Measurements from ENCODE around the gene DIPK1B.
"Not testable (repeated sequence)": the region's sequence is repeated elsewhere in the genome, so short reads cannot be mapped to it uniquely, and the experiment has no call there.

Gene DIPK1B

GRCh38 chr9:136707011-136707410 lies 5.4 kb upstream of the DIPK1B start:
- CTCF ChIA-PET: no interaction called here
- POLR2A ChIA-PET: no interaction called here
- TF ChIP-seq SP1 (IDR thresholded peaks at IDR 0.05): no peak
- no peak for TF ChIP-seq SUZ12 (IDR thresholded peaks at IDR 0.05)
- TF ChIP-seq FOXA1 (IDR thresholded peaks at IDR 0.05): no peak
- TF ChIP-seq NFRKB (IDR thresholded peaks at IDR 0.05): no peak
- TF ChIP-seq CTBP1 (IDR thresholded peaks at IDR 0.05; ENCODE audit: borderline replicate concordance): no peak
- TF ChIP-seq FOXK2 (IDR thresholded peaks at IDR 0.05): no peak
- TF ChIP-seq L3MBTL2 (conservative IDR thresholded peaks at IDR 0.05): no peak
- TF ChIP-seq HDGF (IDR thresholded peaks at IDR 0.05; ENCODE audit: borderline replicate concordance): no peak
- TF ChIP-seq FOXM1 (IDR thresholded peaks at IDR 0.05; ENCODE audit: borderline replicate concordance): no peak
- no peak for TF ChIP-seq PKNOX1 (IDR thresholded peaks at IDR 0.05)
- no peak for TF ChIP-seq ZNF384 (IDR thresholded peaks at IDR 0.05)
- DNase-seq (ENCODE audit: extremely low spot score): no peak

DNA sequence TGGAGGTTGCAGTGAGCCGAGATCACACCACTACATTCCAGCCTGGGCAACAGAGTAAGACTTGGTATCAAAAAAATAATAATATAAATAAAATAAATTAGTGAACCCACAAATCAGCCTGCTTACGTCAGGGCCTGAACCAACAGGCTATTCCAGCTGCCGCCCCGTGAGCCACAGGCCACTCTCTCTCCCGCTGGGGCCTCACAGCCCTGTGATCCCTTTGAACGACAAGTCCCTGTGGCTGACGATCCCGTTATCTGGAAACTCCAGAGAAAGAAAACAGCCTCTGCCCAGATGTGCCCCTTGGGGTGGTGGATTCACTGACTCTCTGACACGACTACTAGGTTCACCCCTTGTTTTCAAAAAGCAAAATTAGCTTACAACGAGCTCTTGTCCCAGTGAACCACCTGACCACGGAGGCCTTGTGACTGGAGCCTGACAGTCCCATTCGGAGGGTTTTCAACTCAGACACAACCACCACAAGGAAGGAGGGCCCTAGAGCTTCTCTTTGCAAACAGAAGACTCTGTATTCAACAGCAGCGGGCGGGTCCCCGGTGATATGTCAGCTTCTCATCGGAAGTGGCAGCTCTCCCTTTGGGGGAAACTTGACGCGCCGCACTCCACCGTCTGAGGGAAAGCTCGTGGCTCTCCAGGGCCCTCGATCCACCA lies 4.4 kb upstream of the DIPK1B start:
- POLR2A ChIA-PET: no interaction called here
- CTCF ChIA-PET: no interaction called here
- no peak for DNase-seq (ENCODE audit: extremely low spot score)
- TF ChIP-seq SP1 (IDR thresholded peaks at IDR 0.05): no peak
- TF ChIP-seq FOXK2 (IDR thresholded peaks at IDR 0.05): no peak
- TF ChIP-seq HDGF (IDR thresholded peaks at IDR 0.05; ENCODE audit: borderline replicate concordance): no peak
- no peak for TF ChIP-seq BHLHE40 (IDR thresholded peaks at IDR 0.05; ENCODE audit: borderline replicate concordance)
- TF ChIP-seq FOXM1 (IDR thresholded peaks at IDR 0.05; ENCODE audit: borderline replicate concordance): no peak
- TF ChIP-seq CTBP1 (IDR thresholded peaks at IDR 0.05; ENCODE audit: borderline replicate concordance): no peak
- no peak for TF ChIP-seq TARDBP (IDR thresholded peaks at IDR 0.05)
- TF ChIP-seq LEF1 (IDR thresholded peaks at IDR 0.05; ENCODE audit: borderline replicate concordance): no peak
- TF ChIP-seq PKNOX1 (IDR thresholded peaks at IDR 0.05): no peak
- TF ChIP-seq NFRKB (IDR thresholded peaks at IDR 0.05): no peak
- TF ChIP-seq ELF4 (IDR thresholded peaks at IDR 0.05): no peak
- no peak for TF ChIP-seq ARNT (IDR thresholded peaks at IDR 0.05)
- no peak for TF ChIP-seq ZNF384 (IDR thresholded peaks at IDR 0.05)

DNA sequence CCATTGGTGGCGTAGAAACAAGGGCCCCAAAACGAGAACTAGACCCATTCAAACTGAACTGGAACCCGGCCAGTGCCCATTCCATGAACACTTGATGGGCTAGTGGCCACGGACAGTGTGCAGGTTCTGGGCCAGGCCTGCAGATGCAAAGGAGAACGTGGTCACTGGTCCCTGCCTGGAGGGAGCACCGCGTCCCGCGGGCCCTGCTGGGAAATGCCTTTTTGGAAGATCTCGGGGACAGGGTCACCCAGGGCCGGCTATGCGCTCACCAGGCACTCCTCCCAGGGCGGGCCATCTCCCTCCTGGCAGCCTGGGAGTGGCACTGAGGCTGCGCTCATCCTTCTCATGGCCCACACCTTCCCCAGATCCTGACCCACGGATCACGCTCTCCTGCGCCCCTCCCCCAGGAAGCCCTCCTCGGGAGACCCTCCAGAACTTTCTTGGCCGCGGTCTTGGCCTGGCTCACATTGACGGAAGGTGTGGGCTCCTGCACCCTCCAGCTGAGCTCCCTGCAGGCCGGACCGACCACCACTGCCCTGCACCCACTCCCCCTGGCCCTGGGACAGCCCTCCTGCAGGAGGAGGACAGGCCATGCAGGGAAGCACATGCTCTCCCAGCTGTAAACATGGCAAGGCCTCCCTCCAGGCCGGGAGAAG lies 2.8 kb upstream of the DIPK1B start:
- ChIA-PET CTCF (no interaction called here), POLR2A (no interaction called here)
- no peak for TF ChIP-seq HDGF (IDR thresholded peaks at IDR 0.05; ENCODE audit: borderline replicate concordance)
- no peak for TF ChIP-seq CTBP1 (IDR thresholded peaks at IDR 0.05; ENCODE audit: borderline replicate concordance)
- no peak for TF ChIP-seq BHLHE40 (IDR thresholded peaks at IDR 0.05; ENCODE audit: borderline replicate concordance)
- TF ChIP-seq SUZ12 (IDR thresholded peaks at IDR 0.05): no peak
- no peak for TF ChIP-seq PKNOX1 (IDR thresholded peaks at IDR 0.05)
- no peak for TF ChIP-seq FOXM1 (IDR thresholded peaks at IDR 0.05; ENCODE audit: borderline replicate concordance)
- no peak for TF ChIP-seq L3MBTL2 (conservative IDR thresholded peaks at IDR 0.05)
- TF ChIP-seq ELF4 (IDR thresholded peaks at IDR 0.05): no peak
- TF ChIP-seq FOXA1 (IDR thresholded peaks at IDR 0.05): no peak
- TF ChIP-seq ARNT (IDR thresholded peaks at IDR 0.05): no peak
- TF ChIP-seq LEF1 (IDR thresholded peaks at IDR 0.05; ENCODE audit: borderline replicate concordance): no peak
- no peak for TF ChIP-seq NFRKB (IDR thresholded peaks at IDR 0.05)
- no peak for TF ChIP-seq TARDBP (IDR thresholded peaks at IDR 0.05)
- TF ChIP-seq SP1 (IDR thresholded peaks at IDR 0.05): no peak
- no peak for TF ChIP-seq ZNF384 (IDR thresholded peaks at IDR 0.05)
- TF ChIP-seq FOXK2 (IDR thresholded peaks at IDR 0.05): no peak
- DNase-seq (ENCODE audit: extremely low spot score): no peak

DNA sequence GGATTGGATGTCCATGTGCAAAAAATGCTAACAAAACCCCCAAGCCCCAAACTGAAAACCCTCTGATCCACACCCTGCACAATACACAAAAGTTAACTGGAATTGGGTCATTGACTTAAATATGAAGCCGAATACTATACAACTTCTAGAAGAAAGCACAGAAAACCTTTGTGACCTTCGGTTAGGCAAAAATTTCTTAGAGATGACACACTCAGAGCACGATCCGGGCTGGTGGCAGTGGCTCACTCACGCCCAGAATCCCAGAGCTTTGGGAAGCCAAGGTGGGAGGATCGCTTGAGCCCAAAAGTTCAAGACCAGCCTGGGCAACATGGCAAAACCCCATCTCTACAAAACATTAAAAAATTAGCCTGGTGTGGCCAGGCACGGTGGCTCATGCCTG lies 1.8 kb upstream of the DIPK1B start:
- ChIA-PET CTCF (no interaction called here), POLR2A (no interaction called here)
- TF ChIP-seq SUZ12 (IDR thresholded peaks at IDR 0.05) (no peak), NFRKB (IDR thresholded peaks at IDR 0.05) (no peak), ARNT (IDR thresholded peaks at IDR 0.05) (no peak)

GRCh38 chr9:136711219-136711648 lies 1.1 kb upstream of the DIPK1B start:
- POLR2A ChIA-PET: interaction anchor here (3.4 kb wide), 1 partner anchor 17 kb away, joined by 26 read pairs; no protein-coding TSS in a partner anchor
- peak; percentile 95 for TF ChIP-seq ZNF384 (IDR thresholded peaks at IDR 0.05)
- DNase-seq (ENCODE audit: extremely low spot score); CTCF ChIA-PET: not testable (repeated sequence)

More for the DNA sequence above, 1.8 kb upstream of the DIPK1B start:
- DNase-seq (ENCODE audit: extremely low spot score): no peak

DNA sequence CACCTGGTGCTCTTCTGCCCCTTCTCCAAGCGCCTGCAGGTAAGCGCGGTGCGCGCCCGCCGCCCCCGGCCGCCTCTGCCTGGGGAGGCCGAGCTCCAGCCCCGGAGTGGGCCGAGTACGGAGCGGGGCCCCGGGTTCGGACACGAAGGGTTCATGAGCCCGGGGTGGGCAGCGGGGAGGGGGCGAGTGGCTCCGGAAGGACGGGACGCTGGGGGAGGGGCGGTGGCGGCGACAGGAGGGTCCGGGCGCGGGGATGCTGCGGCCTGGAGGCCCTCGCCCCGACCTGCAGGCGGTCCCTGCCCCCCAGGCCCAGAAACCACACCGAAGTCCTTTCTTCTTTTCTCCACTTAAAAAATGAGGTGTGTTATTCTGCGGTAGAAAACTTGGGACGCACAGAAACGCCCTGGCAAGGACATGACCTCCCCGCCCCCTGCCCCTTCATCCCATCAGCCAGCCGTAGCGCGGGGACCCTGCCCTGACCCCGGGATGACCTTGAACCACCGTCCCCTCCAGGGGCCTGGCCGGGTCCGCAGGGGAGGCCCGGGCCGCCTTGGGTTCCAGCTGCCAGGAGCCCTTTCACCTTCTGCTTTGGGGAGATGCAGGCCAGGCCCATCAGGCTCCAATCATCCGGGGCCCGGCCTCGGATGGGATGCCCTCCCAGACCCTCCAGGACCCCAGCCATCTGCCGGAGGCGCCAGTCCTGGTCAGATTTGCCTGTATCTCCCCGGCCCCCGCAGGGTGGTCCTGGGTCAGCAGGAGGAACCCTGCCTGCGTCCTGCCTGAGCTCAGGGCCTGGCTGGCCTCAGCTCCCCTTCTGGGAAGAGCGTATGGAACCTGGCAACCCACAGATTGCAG lies 545 bp downstream of the DIPK1B start:
- TF ChIP-seq FOXM1 (IDR thresholded peaks at IDR 0.05; ENCODE audit: borderline replicate concordance): no peak
- no peak for TF ChIP-seq SP1 (IDR thresholded peaks at IDR 0.05)
- TF ChIP-seq NFRKB (IDR thresholded peaks at IDR 0.05): no peak
- ChIA-PET CTCF (interaction anchor here (0.7 to 1.5 kb wide), 2 partner anchors 14 to 107 kb away, joined by 5 to 12 read pairs; no protein-coding TSS in a partner anchor), POLR2A (interaction anchor here (0.8 to 3.4 kb wide), 3 partner anchors 14 to 229 kb away, joined by 3 to 26 read pairs (median 6); no protein-coding TSS in a partner anchor)
- DNase-seq (ENCODE audit: extremely low spot score): no peak
